Upper lobe of left lung (tissue), 4 donors: Measurements from ENCODE around the gene CENPF.

Experiments
- EP300 ChIP-seq, 4 donors: sonication (generic); formaldehyde crosslinking; IDR thresholded peaks; one replicate each; pipeline ENCODE4 v1.5.1; 2017; ENCODE audit warnings: antibody characterized with exemption in 4 of 4, control low read depth in 2 of 4
- POLR2A ChIP-seq, 4 donors: fragments of 450-650 bp; IDR thresholded peaks; one replicate each; pipeline ENCODE4 v1.5.1; 2016 to 2017; ENCODE audit warnings: antibody characterized with exemption in 4 of 4, mild to moderate bottlenecking in 2 of 4
- POLR2AphosphoS5 ChIP-seq, 2 donors: sonication (generic); formaldehyde crosslinking; IDR thresholded peaks; one replicate each; pipeline ENCODE4 v1.5.1; 2017; ENCODE audit warnings: antibody characterized with exemption in 2 of 2
- TF ChIP-seq, protein P1 (sequence below), 6 experiments: fragments of 450-650 bp in 4 of 6; fragments of 200-600 bp in 2 of 6; sonication (generic) in 2 of 6; IDR thresholded peaks; one replicate each; pipeline ENCODE4 v1.5.1; 2016 to 2019; ENCODE audit warnings: antibody characterized with exemption in 6 of 6

DNA sequence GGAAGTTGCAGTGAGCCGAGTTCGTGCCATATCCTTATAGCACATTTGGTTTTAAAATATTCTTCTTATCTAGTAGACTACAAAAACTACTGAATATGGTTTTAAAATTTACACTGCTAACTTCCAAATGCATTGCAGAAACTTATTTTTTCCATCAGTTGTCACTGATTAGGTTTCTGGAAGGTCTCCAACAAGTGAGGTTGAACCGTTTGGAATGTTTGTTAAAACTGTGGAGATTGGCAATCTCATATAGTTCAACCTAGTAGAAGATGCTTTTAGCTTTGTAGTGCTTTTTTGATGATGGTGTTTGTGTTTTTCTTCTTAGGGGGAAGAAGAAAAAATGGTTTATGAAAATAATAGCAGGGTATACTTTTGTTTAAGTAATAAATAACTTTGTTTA, 12.9 kb downstream of the CENPF start:
- TF ChIP-seq, protein P1, sequence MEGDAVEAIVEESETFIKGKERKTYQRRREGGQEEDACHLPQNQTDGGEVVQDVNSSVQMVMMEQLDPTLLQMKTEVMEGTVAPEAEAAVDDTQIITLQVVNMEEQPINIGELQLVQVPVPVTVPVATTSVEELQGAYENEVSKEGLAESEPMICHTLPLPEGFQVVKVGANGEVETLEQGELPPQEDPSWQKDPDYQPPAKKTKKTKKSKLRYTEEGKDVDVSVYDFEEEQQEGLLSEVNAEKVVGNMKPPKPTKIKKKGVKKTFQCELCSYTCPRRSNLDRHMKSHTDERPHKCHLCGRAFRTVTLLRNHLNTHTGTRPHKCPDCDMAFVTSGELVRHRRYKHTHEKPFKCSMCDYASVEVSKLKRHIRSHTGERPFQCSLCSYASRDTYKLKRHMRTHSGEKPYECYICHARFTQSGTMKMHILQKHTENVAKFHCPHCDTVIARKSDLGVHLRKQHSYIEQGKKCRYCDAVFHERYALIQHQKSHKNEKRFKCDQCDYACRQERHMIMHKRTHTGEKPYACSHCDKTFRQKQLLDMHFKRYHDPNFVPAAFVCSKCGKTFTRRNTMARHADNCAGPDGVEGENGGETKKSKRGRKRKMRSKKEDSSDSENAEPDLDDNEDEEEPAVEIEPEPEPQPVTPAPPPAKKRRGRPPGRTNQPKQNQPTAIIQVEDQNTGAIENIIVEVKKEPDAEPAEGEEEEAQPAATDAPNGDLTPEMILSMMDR (IDR thresholded peaks at IDR 0.05): no peak
- TF ChIP-seq POLR2A (IDR thresholded peaks at IDR 0.05): no peak
- no peak for TF ChIP-seq EP300 (IDR thresholded peaks at IDR 0.05)
- no peak for TF ChIP-seq POLR2AphosphoS5 (IDR thresholded peaks at IDR 0.05)
